ENCODE data around the gene KIF22. TPM values are rescaled to one million over a fixed set of nuclear protein-coding genes. Genes with fewer than 3 reads are reported as not detected.

KIF22 gene
- polyA plus RNA-seq, 2 of the 4 experiments (the other 2 are of a cell fraction), result 64.3 to 73.7 TPM

DNA sequence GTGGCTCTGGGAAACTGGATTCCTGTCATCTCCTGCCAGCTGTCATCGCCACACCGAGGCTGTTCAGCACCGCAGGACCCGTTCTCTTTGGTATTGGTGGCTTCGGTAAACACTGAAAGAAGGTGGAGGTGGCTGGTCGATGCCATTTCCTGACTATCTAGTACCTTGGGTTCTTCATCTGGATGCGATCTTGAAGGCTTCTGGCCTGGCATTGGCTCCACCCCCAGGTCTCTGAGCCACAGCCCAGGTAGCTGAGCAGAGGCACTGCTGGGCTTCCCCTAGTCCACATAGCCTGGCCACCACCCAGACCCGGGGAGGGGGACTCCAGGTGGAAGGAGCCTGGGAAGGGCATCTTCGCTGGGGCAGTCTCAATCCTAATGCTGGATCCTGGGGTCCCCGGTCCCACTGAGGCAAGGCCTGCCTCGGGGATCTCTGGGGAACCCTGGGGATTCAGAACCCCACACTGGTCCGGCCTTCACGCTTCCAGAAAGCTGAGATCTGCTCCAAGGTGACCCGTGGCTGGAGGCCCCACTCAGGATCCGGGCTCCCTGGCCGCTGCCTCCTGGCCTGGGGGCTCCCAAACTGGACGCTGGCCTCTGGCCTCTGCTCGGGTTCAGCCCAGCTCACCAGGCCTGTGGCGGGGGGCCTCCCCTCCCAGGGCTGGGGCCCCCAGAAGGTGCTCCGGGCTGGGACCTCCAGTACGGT, 46.6 kb upstream of the KIF22 start:
- FAIRE-seq (no peak), ATAC-seq (no peak), DNase-seq (ENCODE audit: low read depth in 1 of 2, low spot score in 1 of 2) (no peak)
- TF ChIP-seq ZC3H11A (IDR thresholded peaks at IDR 0.05) (no peak), ZFP36 (IDR thresholded peaks at IDR 0.05; ENCODE audit: borderline replicate concordance, partially characterized antibody) (no peak), ESRRA (IDR thresholded peaks at IDR 0.05; ENCODE audit: borderline replicate concordance, low read length) (no peak), HEYL (CRISPR knock-in tag; IDR thresholded peaks at IDR 0.05) (no peak), CBX2 (IDR thresholded peaks at IDR 0.05; ENCODE audit: borderline replicate concordance, low read depth) (no peak), NFE2L2 (conservative IDR thresholded peaks at IDR 0.05; ENCODE audit: low read length) (no peak), CEBPB (IDR thresholded peaks at IDR 0.05) (no peak), RARB (CRISPR knock-in tag; IDR thresholded peaks at IDR 0.05) (no peak), FOSB (CRISPR knock-in tag; IDR thresholded peaks at IDR 0.05) (no peak), RNF2 (IDR thresholded peaks at IDR 0.05; ENCODE audit: borderline replicate concordance, low read depth) (no peak), HOXA7 (CRISPR knock-in tag; IDR thresholded peaks at IDR 0.05) (no peak), EHF (CRISPR knock-in tag; IDR thresholded peaks at IDR 0.05) (no peak), FOXS1 (CRISPR knock-in tag; IDR thresholded peaks at IDR 0.05) (no peak), MAFK (IDR thresholded peaks at IDR 0.05; ENCODE audit: partially characterized antibody) (no peak)
- TF ChIP-seq, protein P1, sequence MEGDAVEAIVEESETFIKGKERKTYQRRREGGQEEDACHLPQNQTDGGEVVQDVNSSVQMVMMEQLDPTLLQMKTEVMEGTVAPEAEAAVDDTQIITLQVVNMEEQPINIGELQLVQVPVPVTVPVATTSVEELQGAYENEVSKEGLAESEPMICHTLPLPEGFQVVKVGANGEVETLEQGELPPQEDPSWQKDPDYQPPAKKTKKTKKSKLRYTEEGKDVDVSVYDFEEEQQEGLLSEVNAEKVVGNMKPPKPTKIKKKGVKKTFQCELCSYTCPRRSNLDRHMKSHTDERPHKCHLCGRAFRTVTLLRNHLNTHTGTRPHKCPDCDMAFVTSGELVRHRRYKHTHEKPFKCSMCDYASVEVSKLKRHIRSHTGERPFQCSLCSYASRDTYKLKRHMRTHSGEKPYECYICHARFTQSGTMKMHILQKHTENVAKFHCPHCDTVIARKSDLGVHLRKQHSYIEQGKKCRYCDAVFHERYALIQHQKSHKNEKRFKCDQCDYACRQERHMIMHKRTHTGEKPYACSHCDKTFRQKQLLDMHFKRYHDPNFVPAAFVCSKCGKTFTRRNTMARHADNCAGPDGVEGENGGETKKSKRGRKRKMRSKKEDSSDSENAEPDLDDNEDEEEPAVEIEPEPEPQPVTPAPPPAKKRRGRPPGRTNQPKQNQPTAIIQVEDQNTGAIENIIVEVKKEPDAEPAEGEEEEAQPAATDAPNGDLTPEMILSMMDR (IDR thresholded peaks at IDR 0.05), result no peak
- TF ChIP-seq, protein P2, sequence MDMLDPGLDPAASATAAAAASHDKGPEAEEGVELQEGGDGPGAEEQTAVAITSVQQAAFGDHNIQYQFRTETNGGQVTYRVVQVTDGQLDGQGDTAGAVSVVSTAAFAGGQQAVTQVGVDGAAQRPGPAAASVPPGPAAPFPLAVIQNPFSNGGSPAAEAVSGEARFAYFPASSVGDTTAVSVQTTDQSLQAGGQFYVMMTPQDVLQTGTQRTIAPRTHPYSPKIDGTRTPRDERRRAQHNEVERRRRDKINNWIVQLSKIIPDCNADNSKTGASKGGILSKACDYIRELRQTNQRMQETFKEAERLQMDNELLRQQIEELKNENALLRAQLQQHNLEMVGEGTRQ (IDR thresholded peaks at IDR 0.05), result no peak
- TF ChIP-seq, protein P3, sequence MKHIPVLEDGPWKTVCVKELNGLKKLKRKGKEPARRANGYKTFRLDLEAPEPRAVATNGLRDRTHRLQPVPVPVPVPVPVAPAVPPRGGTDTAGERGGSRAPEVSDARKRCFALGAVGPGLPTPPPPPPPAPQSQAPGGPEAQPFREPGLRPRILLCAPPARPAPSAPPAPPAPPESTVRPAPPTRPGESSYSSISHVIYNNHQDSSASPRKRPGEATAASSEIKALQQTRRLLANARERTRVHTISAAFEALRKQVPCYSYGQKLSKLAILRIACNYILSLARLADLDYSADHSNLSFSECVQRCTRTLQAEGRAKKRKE (CRISPR knock-in tag; IDR thresholded peaks at IDR 0.05; ENCODE audit: low read depth), result no peak
- ChIA-PET CTCF (interaction anchor here (1.1 kb wide), 1 partner anchor 15 kb away, joined by 5 read pairs; no protein-coding TSS in a partner anchor), POLR2A (no interaction called here)
- H3K4me2 ChIP-seq, result no peak overlapping the region
- no peak overlapping the region for H3K27ac ChIP-seq
- 74% methylated on average over 14 of the region's 21 CpGs for WGBS (ENCODE audit: missing lambda C conversion rate)
- H3K4me3 ChIP-seq, result no peak overlapping the region
- no peaks in the 10 kb centered on the region for H3K4me1 ChIP-seq
- no peaks in the 10 kb centered on the region for H3K9me3 ChIP-seq

DNA sequence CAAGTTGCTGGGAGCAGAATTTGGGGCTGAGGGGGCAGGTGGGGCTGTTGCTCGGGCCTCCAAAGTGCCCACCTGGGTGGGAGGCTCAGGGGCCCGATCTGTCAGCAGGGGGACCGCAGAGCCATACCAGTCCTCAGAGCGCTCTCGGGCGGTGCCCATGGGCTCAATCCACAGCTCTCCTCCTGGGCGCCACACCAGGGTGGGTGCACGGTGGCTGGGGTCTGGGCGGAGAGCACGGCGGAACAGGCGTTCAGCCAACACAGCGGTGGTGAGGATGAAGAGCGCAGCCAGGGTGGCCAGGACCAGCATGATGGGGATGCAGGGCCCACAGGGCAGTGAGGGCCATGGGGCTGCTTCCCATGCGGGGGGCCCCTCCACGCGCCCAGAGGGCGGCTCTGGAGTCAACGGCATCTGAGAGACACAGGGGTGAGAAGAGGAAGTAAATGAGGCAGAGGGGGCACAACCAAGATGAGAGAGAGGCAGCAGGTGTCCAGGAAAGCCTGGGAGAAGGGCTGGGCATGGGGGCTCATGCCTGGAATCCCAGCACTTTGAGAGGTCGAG, 45.9 kb upstream of the KIF22 start:
- H3K9me3 ChIP-seq, result no peaks in the 10 kb centered on the region
- ChIA-PET CTCF (interaction anchor here (1.1 kb wide), 1 partner anchor 15 kb away, joined by 5 read pairs; no protein-coding TSS in a partner anchor), POLR2A (no interaction called here)
- no peak for TF ChIP-seq HOXB13 (CRISPR knock-in tag; IDR thresholded peaks at IDR 0.05; ENCODE audit: low read depth)
- no peak for TF ChIP-seq MYC (IDR thresholded peaks at IDR 0.05; ENCODE audit: borderline replicate concordance, low read length)
- TF ChIP-seq RAD21 (conservative IDR thresholded peaks at IDR 0.05 in 1 of 2, IDR thresholded peaks at IDR 0.05 in 1 of 2), result no peak
- DNase-seq (ENCODE audit: low read depth in 1 of 2, low spot score in 1 of 2), result no peak
- no peaks in the 10 kb centered on the region for H3K4me1 ChIP-seq
- H3K4me3 ChIP-seq, result no peak overlapping the region
- no peak overlapping the region for H3K27ac ChIP-seq
- FAIRE-seq, result no peak
- H3K4me2 ChIP-seq, result no peak overlapping the region
- 88% methylated on average over 14 of the region's 20 CpGs for WGBS (ENCODE audit: missing lambda C conversion rate)
- no peak for ATAC-seq
